ENCODE results near the gene OR4E2.

The OR4E2 gene

GRCh38 chr14:21673718-21674117 lies 20.1 kb downstream of the OR4E2 start, which contains the start of gene OR4E1:
TSS of gene OR4E1 (minus strand) at chr14:21673818. CDS start at chr14:21670935, 2,883 bp downstream.
- Histone ChIP-seq H3K27ac (no peak within 1 kb of the TSS), H3K27me3 (ENCODE audit: insufficient read depth, low read depth) (no peaks in the 10 kb centered on the region), H2AFZ (ENCODE audit: low read depth) (no peak within 1 kb of the TSS), H3K79me2 (ENCODE audit: insufficient read depth, low read depth) (no peaks in the 10 kb centered on the region), H3K4me1 (ENCODE audit: low read depth, poor library complexity, severe bottlenecking) (no peaks in the 10 kb centered on the region), H3K36me3 (ENCODE audit: insufficient read depth) (no peaks in the 10 kb centered on the region), H4K20me1 (ENCODE audit: insufficient read depth) (no peaks in the 10 kb centered on the region), H3K9ac (no peak within 1 kb of the TSS), H3K4me2 (no peak within 1 kb of the TSS), H3K4me3 (IDR thresholded peaks at IDR 0.05; ENCODE audit: insufficient read depth, low read depth, low read length) (no peak within 1 kb of the TSS)
- TF ChIP-seq CTCF (conservative IDR thresholded peaks at IDR 0.05; ENCODE audit: low read depth, low read length) = no peak

GRCh38 chr14:21675566-21675965 lies 21.9 kb downstream of the OR4E2 start:
- H4K20me1 ChIP-seq (ENCODE audit: insufficient read depth) = no peaks in the 10 kb centered on the region
- no peak overlapping the region for H3K9ac ChIP-seq
- H3K27ac ChIP-seq = no peak overlapping the region
- no peak overlapping the region for H3K4me2 ChIP-seq
- H2AFZ ChIP-seq (ENCODE audit: low read depth) = no peak overlapping the region
- no peak for TF ChIP-seq CTCF (conservative IDR thresholded peaks at IDR 0.05; ENCODE audit: low read depth, low read length)
- no peak overlapping the region for H3K4me3 ChIP-seq (IDR thresholded peaks at IDR 0.05; ENCODE audit: insufficient read depth, low read depth, low read length)
- H3K36me3 ChIP-seq (ENCODE audit: insufficient read depth) = no peaks in the 10 kb centered on the region
- no peaks in the 10 kb centered on the region for H3K4me1 ChIP-seq (ENCODE audit: low read depth, poor library complexity, severe bottlenecking)
- no peaks in the 10 kb centered on the region for H3K79me2 ChIP-seq (ENCODE audit: insufficient read depth, low read depth)
- no peaks in the 10 kb centered on the region for H3K27me3 ChIP-seq (ENCODE audit: insufficient read depth, low read depth)

DNA sequence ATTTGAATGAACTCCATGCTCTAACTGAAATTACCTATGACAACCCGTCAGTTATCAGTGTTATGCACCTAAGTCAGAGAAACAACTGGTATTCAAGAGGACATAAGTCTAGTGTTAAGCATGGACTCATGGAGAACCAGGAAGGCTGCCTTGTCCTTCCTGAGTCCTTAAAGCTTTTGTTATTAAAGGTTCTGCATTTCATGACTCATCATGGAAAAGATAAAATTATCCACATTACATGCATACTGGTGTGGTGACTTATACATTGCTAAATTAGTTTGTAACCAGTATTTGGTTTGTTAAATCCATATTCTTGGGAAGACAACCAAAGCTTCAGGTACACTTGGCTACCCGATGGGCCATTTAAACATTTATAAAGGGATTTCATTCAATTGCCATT lies 26.4 kb downstream of the OR4E2 start:
- Histone ChIP-seq H2AFZ (ENCODE audit: low read depth) (no peak overlapping the region), H3K4me1 (ENCODE audit: low read depth, poor library complexity, severe bottlenecking) (no peaks in the 10 kb centered on the region), H3K36me3 (ENCODE audit: insufficient read depth) (no peaks in the 10 kb centered on the region), H3K4me2 (no peak overlapping the region), H3K79me2 (ENCODE audit: insufficient read depth, low read depth) (no peaks in the 10 kb centered on the region), H4K20me1 (ENCODE audit: insufficient read depth) (no peaks in the 10 kb centered on the region), H3K27ac (no peak overlapping the region), H3K4me3 (IDR thresholded peaks at IDR 0.05; ENCODE audit: insufficient read depth, low read depth, low read length) (no peak overlapping the region), H3K9ac (no peak overlapping the region), H3K27me3 (ENCODE audit: insufficient read depth, low read depth) (no peaks in the 10 kb centered on the region)
- TF ChIP-seq CTCF (conservative IDR thresholded peaks at IDR 0.05; ENCODE audit: low read depth, low read length) = no peak

- no peaks in the 10 kb centered on the region for H4K20me1 ChIP-seq (ENCODE audit: insufficient read depth)
- H3K36me3 ChIP-seq (ENCODE audit: insufficient read depth) = no peaks in the 10 kb centered on the region
- H2AFZ ChIP-seq (ENCODE audit: low read depth) = no peak overlapping the region
- no peak overlapping the region for H3K4me3 ChIP-seq (IDR thresholded peaks at IDR 0.05; ENCODE audit: insufficient read depth, low read depth, low read length)
- H3K27ac ChIP-seq = no peak overlapping the region
- H3K9ac ChIP-seq = no peak overlapping the region
- no peak overlapping the region for H3K4me2 ChIP-seq
- H3K4me1 ChIP-seq (ENCODE audit: low read depth, poor library complexity, severe bottlenecking) = no peaks in the 10 kb centered on the region
- H3K79me2 ChIP-seq (ENCODE audit: insufficient read depth, low read depth) = no peaks in the 10 kb centered on the region
- TF ChIP-seq CTCF (conservative IDR thresholded peaks at IDR 0.05; ENCODE audit: low read depth, low read length) = no peak
- H3K27me3 ChIP-seq (ENCODE audit: insufficient read depth, low read depth) = no peaks in the 10 kb centered on the region
These were observed 32.8 kb downstream of the OR4E2 start for GRCh38 chr14:21686468-21686867.
